Gastrocnemius medialis (tissue), 4 donors: ENCODE results near the gene MYO1B. TPM values are rescaled to one million over a fixed set of nuclear protein-coding genes. Genes with fewer than 3 reads are reported as not detected.

Experiments
- ATAC-seq, 2 donors: fragments of 150-250 bp; one replicate each; pipeline ENCODE4 v1.9.1; 2016
- DNase-seq, 2 donors: peaks; one replicate each; pipeline ENCODE4 v3.0.0-alpha.2; 2019
- H3K27ac ChIP-seq, 4 donors: fragments of 200-600 bp; sonication (generic); 1 replicate in 1 of 4; 2 replicates in 3 of 4; pipeline ENCODE4 v1.5.1; 2016 to 2018; ENCODE audit warnings: mild to moderate bottlenecking in 2 of 4, moderate library complexity in 1 of 4
- H3K27me3 ChIP-seq, 3 donors: fragments of 200-600 bp; sonication (generic) in 2 of 3; 1 replicate in 1 of 3; 2 replicates in 2 of 3; pipeline versions ENCODE4 v1.5.1 to v1.6.0; 2016 to 2019; ENCODE audit warnings: mild to moderate bottlenecking in 1 of 3, moderate library complexity in 1 of 3
- H3K36me3 ChIP-seq, 2 donors: fragments of 200-600 bp; sonication (generic) in 1 of 2; one replicate each; pipeline ENCODE4 v1.5.1; 2017 to 2018
- H3K4me1 ChIP-seq, 2 donors: fragments of 200-600 bp; sonication (generic) in 1 of 2; one replicate each; pipeline ENCODE4 v1.5.1; 2016 to 2017; ENCODE audit warnings: mild to moderate bottlenecking in 2 of 2
- H3K4me3 ChIP-seq, 4 donors: fragments of 200-600 bp; sonication (generic) in 3 of 4; 1 replicate in 1 of 4; 2 replicates in 3 of 4; pipeline ENCODE4 v1.5.1; 2016 to 2019; ENCODE audit warnings: mild to moderate bottlenecking in 2 of 4
- H3K9me3 ChIP-seq, 3 donors: fragments of 200-600 bp; sonication (generic) in 2 of 3; 1 replicate in 1 of 3; 2 replicates in 2 of 3; pipeline ENCODE4 v1.5.1; 2016 to 2019
- CTCF ChIP-seq, 5 experiments: fragments of 450-650 bp in 3 of 5; fragments of 200-600 bp in 2 of 5; sonication (generic) in 2 of 5; IDR thresholded peaks in 4 of 5; conservative IDR thresholded peaks in 1 of 5; 1 replicate in 4 of 5; 2 replicates in 1 of 5; pipeline ENCODE4 v1.5.1; 2016 to 2019; ENCODE audit warnings: antibody characterized with exemption in 5 of 5, mild to moderate bottlenecking in 3 of 5, moderate library complexity in 3 of 5
- POLR2A ChIP-seq, 2 donors: fragments of 450-650 bp; IDR thresholded peaks; one replicate each; pipeline ENCODE4 v1.6.1; 2017; ENCODE audit warnings: antibody characterized with exemption in 2 of 2, mild to moderate bottlenecking in 2 of 2, moderate library complexity in 2 of 2
- in situ Hi-C, 4 donors: fragments of 200-750 bp; cut with MboI; loops; one replicate each; pipeline versions ENCODE4 v1.15.0 to v1.8.0; 2017; ENCODE audit warnings: low sequenced_read_pairs in 4 of 4
- intact Hi-C: fragments of 100-400 bp; cut with DNase I; formaldehyde crosslinking; loops from one replicate; pipeline ENCODE4 v1.15.1; 2023; ENCODE audit warnings: low total_unique reads
- total RNA-seq, 4 donors: library from RNA; depleted of rRNA; stranded (reverse); fragments of >200 nt; gene quantifications; one replicate each; pipeline versions ENCODE4 v1.1.0 to v1.2.3, GENCODE V29; 2016

Gene MYO1B
- total RNA-seq, 4 donors from 2014 or later = 7.0 to 10.8 (median 10.0) TPM

DNA sequence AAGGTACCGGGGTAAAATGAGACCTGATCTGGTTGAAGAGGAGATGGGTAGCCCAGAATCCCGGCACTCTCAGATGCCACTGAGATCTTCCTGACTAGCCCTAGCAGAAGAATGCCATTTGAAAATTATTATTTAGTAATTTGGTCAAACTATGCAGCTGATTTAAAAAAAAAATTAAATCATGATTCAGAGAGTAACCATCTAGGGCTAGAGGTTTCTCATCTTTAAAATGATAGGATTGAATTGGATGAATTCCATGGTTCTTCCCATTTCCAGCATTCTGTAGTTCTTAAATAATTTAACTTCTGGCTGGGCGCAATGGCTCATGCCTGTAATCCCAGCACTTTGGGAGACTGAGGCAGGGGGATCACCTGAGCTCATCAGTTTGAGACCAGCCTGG is 106.1 kb downstream of the MYO1B start:
- TF ChIP-seq CTCF (IDR thresholded peaks at IDR 0.05 in 4 of 5, conservative IDR thresholded peaks at IDR 0.05 in 1 of 5) = no peak
- TF ChIP-seq POLR2A (IDR thresholded peaks at IDR 0.05) = no peak
- ATAC-seq (no peak), DNase-seq (no peak)
- in situ Hi-C loops = no loop called here
- Histone ChIP-seq H3K4me1 (no peaks in the 10 kb centered on the region), H3K27ac (no peak overlapping the region), H3K9me3 (no peaks in the 10 kb centered on the region), H3K27me3 (no peaks in the 10 kb centered on the region), H3K4me3 (no peak overlapping the region), H3K36me3 (no peaks in the 10 kb centered on the region)
- intact Hi-C loops = no loop called here

- intact Hi-C loops (no loop called here), in situ Hi-C loops (no loop called here)
- TF ChIP-seq CTCF (IDR thresholded peaks at IDR 0.05 in 4 of 5, conservative IDR thresholded peaks at IDR 0.05 in 1 of 5) (no peak), POLR2A (IDR thresholded peaks at IDR 0.05) (no peak)
Observed at GRCh38 chr2:191351921-191352320, 106.7 kb downstream of the MYO1B start.

DNA sequence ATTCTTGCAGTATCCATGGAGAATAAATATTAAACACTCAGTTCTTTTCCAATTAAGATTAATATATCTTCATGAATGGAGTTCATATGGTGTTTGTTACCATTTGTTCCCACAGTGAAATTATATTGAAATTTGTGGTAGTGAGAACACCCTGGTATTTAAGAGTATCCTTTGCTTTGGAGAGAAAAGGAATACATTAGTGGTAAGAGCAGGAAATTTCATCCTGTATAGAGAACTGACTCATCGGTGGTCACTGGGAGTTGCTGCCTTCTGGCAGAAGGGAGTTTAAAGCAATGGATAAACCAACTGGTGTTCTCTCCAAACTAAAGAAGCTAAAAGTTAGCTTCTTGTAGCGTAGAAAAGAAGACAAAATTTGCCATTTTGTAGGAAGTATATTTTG is 107.3 kb downstream of the MYO1B start:
- DNase-seq (no peak), ATAC-seq (no peak)
- H3K27ac ChIP-seq = no peak overlapping the region
- H3K4me3 ChIP-seq = no peak overlapping the region
- no peaks in the 10 kb centered on the region for H3K9me3 ChIP-seq
- H3K27me3 ChIP-seq = no peaks in the 10 kb centered on the region
- no peaks in the 10 kb centered on the region for H3K4me1 ChIP-seq
- in situ Hi-C loops = no loop called here
- no peaks in the 10 kb centered on the region for H3K36me3 ChIP-seq
- intact Hi-C loops = no loop called here
- no peak for TF ChIP-seq CTCF (IDR thresholded peaks at IDR 0.05 in 4 of 5, conservative IDR thresholded peaks at IDR 0.05 in 1 of 5)
- no peak for TF ChIP-seq POLR2A (IDR thresholded peaks at IDR 0.05)

More at GRCh38 chr2:191351921-191352320, 106.7 kb downstream of the MYO1B start:
- ATAC-seq (no peak), DNase-seq (no peak)
- H3K4me3 ChIP-seq = no peak overlapping the region
- H3K36me3 ChIP-seq = no peaks in the 10 kb centered on the region
- H3K4me1 ChIP-seq = no peaks in the 10 kb centered on the region
- no peaks in the 10 kb centered on the region for H3K9me3 ChIP-seq
- no peaks in the 10 kb centered on the region for H3K27me3 ChIP-seq
- H3K27ac ChIP-seq = no peak overlapping the region

DNA sequence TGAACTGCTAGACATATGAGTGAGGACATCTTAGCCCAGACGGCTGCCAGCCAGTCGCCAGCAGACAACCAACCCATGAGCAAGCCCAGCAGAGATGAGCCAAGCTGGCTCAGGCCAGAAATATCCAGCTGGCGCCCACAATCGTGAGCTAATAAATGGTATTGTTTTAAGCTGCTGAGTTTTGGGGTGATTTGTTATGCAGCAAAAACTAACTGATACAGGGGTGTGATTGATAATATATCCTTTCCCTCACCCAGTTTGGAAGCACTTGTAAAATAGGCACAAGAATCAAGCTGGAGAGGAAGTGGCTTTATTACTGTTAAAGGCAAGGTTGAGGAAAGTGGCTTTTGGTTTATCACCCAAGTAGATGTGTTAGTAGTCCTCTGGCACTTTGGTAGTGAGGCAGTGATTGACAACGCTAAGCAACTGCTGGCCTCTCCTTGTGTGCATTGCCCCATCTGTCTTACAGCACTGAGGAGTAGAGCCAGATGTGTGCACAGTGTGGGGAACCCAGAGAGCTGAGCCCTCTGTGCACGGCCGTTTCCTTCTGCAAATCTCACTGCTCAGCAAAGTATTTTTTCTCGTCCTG is 110.1 kb downstream of the MYO1B start:
- TF ChIP-seq CTCF (IDR thresholded peaks at IDR 0.05 in 4 of 5, conservative IDR thresholded peaks at IDR 0.05 in 1 of 5) (no peak), POLR2A (IDR thresholded peaks at IDR 0.05) (no peak)
- DNase-seq (no peak), ATAC-seq (no peak)
- Histone ChIP-seq H3K4me3 (no peak overlapping the region), H3K4me1 (no peaks in the 10 kb centered on the region), H3K9me3 (no peaks in the 10 kb centered on the region), H3K27ac (no peak overlapping the region), H3K36me3 (no peaks in the 10 kb centered on the region), H3K27me3 (no peaks in the 10 kb centered on the region)
- in situ Hi-C loops = no loop called here
- intact Hi-C loops = no loop called here

- ATAC-seq (no peak), DNase-seq (no peak)
- no peaks in the 10 kb centered on the region for H3K9me3 ChIP-seq
- no peak overlapping the region for H3K27ac ChIP-seq
- in situ Hi-C loops (no loop called here), intact Hi-C loops (no loop called here)
- H3K36me3 ChIP-seq = no peaks in the 10 kb centered on the region
- TF ChIP-seq CTCF (IDR thresholded peaks at IDR 0.05 in 4 of 5, conservative IDR thresholded peaks at IDR 0.05 in 1 of 5) (no peak), POLR2A (IDR thresholded peaks at IDR 0.05) (no peak)
- H3K27me3 ChIP-seq = no peaks in the 10 kb centered on the region
- no peak overlapping the region for H3K4me3 ChIP-seq
- H3K4me1 ChIP-seq = no peaks in the 10 kb centered on the region
Observed at GRCh38 chr2:191357678-191358077, 112.5 kb downstream of the MYO1B start.
